CMK (cell line): ENCODE measurements around the gene CCND2.

ENCODE experiments used
- DNase-seq: peaks from one replicate; pipeline ENCODE4 v3.0.0-alpha.2; 2010; ENCODE audit warnings: low read depth

CCND2 gene

DNA sequence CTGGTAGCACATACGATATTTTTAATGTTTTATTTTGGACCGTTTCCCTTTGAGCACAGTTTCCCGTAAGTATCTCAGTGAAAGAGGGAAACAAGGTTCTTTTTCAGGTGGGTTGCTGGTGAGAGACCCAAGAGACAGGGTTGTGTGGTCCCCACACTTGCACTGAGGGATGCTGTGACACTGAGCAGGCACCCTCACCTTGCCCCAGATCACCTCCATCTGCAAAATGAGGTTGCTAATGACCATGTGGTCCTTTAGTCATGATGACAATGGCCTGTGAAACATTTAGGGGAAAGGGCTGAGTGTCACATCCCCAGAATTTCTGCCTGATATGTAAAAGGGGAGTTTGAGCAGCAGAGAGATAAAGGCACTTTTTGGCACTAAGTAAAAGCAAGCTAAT, 4.3 kb downstream of the CCND2 start:
- DNase-seq: no peak

DNA sequence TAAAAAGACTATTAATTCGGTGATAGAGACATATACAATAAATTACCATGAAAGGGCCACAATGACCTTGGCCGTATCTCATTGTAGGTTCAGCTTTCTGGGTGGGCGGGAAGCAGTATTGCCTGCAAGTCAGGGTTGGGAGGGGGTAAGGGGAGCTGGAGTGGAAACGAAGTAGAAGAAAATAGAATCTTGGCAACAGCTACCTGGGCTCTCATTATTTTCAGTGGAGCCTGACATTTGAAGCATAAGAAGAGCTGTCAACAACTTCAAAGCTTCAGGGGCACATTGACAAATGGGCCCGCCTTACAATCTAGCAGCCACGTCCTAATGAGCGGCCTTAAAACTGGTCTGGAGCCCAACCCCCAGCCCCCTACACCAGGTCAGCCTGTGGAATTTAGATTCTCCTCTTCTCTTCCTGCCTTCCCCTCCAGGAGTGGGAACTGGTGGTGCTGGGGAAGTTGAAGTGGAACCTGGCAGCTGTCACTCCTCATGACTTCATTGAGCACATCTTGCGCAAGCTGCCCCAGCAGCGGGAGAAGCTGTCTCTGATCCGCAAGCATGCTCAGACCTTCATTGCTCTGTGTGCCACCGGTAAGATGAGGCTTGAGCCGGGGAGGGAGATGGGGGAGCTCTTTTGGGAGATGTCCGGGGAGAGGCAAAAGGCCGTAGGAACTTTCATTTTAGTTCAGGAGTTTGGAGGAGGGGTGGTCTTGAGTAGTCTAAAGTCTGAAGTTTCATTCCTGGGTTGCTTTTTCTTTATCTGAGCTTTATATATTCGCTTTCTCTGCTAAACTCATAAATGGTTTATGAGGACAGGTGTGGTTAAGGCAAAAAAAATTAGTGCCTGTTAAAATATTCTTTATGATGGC, 5.0 kb downstream of the CCND2 start:
- no peak for DNase-seq

DNA sequence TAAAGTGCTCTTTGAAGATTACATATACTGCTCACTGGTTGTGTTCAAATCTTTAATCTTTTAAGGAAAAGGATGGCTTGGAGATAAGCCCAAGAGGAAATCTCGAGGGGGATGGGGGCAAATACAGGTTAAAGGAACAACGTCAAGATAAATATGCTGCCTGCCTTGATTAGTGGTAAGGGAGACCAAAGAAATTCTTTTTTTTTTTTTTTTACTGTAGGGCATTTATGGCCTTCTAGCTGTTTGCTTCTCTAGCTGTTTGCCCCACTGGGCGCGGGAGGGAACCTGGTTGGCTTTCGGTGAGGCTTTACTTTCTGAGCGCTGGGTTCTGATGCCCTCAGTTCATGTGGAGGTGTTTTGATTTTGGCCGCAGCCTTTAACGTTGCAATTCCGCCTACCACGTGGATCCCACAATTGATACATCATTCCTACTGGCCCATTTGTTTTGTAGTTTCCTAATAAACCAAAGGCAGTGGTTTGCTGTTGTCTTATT, 5.7 kb downstream of the CCND2 start:
- DNase-seq: no peak

DNA sequence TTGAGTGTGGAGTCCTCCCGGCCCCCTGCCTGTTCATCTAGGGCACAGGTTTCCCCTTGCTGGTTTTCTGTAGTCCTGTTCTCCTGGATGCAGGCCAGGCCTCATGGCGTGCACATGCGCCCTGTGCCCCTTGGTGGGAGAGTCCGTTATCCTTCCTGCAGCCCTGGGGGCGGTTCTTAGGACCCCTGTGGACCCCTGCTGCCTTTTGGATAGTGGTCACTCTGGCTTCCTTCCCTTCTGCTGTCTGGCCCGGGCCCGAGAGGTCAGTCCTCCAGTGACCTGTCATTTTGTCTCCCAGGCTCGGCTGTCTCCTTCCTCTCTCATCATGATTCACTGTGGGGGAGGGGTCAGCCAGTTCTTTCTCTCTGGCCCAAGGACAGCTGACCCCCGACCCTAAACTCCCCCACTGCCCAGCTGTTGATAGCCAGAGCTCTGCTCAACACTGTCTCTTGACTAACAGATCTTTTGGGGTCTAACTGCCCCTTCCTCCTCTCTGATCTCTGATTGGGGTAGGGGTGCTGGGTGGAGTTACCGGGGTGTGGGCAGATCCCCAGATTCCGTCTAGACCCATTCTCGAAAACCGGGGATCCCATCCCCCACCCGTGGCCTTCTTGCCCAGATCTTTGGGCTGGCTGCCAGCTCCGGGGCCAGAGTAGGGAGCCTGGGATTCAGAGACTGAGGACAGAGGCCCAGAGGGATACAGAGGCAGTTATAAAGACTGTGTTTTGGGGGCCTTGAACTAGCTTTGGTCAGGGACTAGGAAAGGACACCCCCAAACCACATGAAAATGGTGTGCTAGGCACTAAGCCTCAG, 7.0 kb downstream of the CCND2 start:
- no peak for DNase-seq

DNA sequence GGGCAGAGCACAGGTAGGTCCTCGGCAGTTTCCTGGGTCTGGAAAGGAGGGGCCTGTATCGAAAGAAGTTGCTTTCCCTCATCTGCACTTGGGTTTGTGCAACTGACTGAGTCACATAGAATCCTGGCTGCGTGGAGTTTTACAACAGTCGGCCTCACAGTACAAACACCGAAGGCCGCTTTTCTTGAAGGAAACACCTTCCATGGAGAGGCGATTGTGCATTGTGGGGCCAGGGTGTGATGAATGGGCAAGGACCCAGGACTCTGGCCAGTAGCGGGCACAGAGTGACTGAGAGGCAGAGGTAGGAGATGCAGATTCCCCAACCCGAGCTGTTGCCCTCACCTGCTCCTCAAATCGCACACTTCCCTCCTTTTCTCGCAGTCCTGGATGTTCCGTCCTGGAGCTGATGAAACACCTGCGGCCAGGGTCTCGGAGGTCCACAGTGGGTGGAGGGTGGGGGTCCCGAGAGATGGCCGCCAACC, 7.7 kb downstream of the CCND2 start:
- no peak for DNase-seq

DNA sequence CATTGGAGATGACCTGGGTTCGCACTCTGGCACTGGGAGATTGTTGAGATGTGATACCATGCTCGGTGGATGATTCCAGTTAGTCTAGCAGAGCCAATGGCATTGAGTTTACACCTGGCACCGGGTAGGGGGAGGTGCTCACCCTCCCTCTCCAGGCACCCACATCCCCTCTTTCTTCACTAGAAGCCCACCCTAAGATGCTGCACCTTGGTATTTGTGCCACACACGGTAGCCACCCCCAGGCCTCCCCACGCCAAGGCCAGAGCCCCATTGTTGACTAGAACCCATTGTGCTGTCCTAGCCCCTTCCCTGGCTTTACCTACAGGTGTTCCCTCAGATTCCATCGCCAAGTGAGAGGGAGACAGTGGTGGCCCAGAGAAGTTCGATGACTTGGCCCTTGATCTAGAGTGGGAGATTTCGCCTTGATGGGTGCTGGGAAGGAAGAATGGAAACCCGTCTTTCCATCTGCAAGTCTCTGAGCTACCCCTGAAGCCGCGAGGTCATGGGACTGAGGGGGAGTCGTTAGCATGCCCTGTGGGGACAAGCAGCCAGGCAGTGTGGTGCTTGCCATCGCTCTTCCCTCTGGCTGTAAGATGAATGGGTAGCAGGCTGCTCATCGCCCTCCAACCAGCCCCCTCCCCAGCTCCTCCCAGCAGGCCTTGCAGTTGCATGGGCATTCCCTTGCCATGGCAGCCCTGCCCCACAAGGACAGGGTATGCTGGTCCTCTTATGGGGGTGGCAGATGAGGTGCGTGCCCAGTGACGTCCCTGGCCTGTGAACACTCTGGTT, 8.7 kb downstream of the CCND2 start:
- no peak for DNase-seq

DNA sequence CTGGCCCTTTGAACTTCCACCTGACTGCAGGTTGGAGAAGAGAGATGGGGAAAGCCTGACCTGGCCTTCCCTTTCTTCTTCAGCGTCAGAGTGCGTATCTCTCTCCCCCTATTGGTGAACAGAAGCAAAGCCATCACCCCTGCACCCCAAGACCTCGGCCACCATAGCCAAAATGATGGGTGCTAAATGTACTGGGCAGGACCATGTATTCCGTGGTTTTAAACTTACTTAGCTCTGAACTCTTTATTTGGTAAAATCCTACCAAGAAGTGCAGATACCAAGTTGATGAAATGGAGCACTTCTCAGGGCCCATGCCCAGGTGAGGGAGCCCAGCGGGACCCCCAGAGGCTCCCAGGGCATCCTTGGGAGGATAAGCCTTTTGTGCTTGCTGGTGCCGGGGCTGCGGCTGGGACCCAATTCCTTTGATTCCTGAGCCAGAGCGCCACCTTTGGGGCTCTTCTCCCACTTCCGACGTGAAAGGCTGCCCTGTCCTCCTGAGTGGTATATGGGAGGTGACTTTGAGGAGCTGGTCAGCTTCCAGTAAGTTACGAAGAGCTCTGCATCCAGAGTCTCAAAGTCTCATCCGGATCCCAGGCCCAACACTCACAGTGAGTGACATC, 9.4 kb downstream of the CCND2 start:
- DNase-seq: no peak

DNA sequence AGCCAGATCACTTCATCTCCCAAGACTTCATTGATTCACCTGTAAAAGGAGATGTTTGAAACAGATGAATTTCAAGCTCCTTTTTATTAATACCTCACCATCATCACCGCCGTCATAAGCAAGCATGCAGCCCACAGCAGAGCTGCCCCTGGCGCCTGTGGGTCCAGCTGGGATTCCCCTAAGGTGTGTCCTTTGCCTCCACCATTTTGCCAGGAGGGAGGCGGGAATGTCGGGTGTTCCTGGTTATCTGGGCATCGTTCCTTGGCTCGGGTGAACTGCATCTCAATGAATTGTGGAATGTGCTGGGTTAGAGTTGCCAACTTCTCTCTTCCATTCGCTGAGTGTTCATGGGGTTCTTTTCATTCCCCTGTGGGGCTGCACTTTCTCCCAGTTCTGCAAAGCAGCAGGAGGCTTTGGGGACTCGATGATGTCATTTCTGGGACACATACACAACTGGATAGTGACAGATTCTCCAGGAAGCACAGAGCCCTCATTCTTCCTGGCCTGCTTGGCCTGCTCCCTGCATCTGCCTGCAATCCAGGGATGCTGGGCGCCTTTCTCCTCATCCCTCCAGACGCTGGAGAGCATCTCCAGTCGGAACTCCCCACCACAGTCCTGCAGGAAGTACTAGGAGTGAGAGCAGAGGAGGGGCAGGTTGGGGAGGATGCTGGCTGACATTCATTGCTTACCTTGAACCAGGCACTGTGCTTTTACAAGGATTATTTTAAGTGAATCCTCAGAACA, 10.1 kb downstream of the CCND2 start:
- no peak for DNase-seq

DNA sequence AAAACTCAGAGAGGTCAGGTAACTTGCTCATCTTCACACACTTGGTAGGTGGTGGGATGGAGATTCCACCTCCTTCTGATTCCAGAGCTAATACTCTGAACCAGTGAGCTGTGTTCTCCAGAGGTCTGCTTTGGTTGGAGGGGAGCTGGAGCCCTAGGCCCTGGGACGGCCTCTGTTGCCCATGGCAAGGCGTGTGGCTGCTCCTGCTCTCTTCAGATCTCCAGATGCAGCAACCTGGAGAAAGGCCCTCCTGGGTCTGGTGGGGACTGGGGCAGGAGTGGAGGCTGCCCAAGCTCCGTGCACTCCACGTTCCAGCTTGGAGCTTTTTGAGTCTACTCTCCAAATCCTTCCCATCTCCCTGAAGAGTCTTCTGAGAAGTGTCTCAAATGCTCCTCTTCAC, 10.7 kb downstream of the CCND2 start:
- no peak for DNase-seq

DNA sequence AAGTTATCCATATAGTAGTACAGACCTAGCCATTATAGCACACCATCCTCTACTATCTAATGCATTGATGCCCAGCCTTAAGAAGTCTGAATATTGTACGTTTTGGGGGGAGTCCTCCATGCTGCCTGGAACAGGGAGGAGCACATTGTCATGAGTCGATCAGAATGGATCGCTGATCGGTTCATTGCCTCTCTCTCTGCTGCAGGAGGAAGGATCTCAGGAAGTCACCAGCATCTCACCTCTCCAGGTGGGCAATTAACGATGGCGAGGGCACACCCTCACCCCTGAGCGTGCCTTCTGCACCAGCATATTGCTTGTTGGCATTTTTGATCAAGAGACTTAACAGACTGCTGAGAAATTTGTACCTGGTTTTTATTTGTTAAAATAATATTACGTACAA, 11.5 kb downstream of the CCND2 start:
- no peak for DNase-seq

DNA sequence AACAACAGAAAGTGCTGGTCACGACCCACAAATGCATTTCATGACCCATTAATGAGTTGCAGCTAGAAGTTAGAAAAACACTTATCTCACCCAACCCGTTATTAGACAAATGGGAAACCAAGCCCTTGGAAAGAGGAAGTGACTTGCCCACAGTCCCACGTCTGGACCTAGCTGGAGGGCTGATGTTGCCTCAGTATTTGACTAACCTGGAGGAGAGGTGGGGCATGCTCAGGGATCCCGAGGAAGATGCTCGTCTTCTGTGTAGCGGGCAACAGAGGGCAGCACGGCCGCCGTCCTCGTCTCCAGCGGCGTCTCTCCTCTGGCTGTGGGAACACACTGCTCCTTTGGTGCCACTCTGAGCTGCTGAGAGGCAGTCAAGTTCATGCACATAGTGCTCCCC, 12.7 kb downstream of the CCND2 start:
- no peak for DNase-seq

DNA sequence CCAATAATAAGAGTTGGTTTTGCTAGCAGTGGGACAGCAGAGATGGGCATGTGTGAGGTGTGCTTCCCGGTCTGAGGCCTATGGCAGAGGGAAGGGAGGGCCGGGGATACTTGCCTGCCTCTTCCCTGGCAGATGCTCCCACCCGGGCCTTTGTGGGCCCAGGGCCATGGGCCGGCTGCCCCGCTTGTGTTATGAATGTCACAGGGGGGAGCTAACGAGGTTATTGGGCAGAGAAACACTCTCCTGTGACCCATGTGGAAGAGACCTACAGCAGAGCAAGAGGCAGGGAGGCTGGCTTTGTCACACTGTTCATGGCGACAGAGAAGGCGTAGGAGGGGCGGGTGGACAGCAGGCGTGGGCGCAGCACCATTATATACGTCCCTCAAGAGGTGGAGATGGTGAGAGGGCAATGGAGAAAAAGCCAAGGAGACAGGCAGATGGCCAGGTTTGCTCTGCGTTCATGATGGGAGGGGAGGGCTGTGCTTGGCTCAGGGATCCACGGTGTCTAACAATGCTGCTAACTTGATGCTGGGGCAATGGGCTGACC, 13.3 kb downstream of the CCND2 start:
- no peak for DNase-seq

DNA sequence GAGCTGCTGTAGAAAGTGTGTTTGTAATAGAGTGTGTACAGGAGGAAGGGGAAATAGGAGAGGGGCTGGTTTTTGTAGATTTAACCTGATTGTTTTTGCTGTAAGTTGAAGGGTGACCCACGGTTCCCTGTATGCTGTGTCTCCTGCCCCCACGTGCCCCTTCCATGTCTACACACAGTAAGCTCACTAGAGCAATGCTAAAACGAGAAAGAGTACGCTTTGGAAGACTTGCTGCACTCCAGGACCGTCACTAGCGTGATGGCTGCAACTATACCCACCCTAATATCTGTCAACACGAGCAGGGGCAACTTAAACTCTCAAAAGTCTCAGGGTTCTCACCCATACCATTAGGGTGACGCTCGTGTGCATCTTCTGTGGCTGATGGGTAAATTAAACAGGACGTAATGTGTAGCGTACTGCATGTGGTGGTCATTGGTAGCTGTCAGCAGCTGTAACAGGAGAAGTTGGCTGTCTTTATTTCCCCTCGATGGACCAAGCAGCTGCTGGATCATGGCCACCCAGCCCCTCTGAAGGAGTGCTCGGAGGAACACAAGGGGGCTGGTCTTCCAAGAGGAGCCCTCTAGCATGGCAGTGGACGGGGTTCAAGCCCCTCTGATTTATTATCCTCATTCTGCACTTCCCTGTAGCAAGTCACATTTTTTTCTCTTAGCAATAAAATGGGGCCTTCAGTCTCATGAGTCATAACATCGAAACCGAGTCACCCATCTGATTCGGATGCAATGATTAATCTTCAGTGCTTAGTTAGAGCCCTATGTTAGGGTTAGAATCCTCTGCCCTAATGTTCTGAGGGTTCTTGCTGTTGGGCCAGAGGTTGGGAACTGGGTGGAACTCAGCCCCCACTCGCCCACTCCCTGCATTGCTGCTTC, 14.0 kb downstream of the CCND2 start:
- no peak for DNase-seq

DNA sequence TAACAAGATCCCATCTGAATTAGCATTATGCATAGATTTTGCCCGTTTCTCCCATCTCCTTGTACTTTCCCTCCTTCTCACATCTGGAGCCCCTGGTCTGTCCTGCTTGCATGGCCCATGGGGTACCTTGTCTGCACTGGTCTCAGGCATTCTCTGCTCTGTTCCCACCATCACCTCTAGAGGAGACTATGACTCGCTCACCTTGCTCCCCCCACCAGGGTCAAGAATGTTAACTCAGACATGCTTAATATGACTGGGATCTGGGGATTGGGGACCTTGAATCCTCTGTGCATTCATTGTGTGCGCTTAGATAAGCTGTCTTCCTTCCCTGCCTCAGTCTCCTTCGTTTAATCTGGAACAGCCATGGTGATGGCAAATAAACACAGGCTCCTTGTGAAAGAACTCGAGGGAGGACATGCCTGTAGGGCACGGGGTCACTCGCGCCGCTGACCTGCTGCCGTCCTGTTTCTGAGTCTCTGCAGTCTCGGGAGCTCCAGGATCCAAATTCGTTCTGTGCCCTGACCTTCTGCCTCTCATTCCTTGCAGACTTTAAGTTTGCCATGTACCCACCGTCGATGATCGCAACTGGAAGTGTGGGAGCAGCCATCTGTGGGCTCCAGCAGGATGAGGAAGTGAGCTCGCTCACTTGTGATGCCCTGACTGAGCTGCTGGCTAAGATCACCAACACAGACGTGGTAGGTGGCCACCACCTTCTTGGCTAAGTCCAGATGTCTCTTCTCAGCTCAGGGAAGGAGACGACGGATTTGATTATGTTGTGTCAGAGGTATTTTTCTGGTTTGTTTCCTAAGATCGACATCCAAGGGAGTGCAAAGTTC, 15.0 kb downstream of the CCND2 start:
- no peak for DNase-seq

DNA sequence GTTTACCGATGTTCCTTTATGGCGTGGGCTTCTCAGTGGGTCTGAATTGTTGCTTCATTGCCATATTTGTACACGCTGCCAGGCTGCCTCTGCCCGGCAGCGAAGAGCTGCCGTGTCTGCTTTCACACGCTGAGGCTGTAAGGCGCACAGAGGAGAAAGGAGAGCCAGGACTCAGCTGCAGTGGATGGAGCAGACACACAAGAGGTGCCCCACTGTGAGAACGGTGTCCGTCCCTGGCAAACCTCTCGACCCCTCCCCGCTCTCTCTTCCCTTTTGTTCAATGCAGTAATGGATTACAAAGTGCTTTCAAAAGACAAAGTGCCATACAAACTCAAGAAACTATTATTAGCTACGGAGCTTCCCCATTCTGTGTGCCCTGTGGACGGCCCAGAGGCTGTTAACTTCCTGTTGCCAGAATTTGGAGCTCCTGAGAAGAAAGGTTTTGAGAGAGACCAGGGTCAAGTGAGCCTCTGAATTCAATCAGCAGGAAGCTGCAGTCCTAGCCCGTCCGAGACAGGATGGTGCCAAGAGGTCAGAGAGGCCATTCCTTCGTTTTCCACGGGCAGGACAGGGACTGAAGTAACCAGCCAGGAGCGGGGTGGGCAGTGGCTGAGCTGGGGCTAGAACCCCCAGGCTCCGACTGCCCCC, 15.8 kb downstream of the CCND2 start:
- DNase-seq: no peak

DNA sequence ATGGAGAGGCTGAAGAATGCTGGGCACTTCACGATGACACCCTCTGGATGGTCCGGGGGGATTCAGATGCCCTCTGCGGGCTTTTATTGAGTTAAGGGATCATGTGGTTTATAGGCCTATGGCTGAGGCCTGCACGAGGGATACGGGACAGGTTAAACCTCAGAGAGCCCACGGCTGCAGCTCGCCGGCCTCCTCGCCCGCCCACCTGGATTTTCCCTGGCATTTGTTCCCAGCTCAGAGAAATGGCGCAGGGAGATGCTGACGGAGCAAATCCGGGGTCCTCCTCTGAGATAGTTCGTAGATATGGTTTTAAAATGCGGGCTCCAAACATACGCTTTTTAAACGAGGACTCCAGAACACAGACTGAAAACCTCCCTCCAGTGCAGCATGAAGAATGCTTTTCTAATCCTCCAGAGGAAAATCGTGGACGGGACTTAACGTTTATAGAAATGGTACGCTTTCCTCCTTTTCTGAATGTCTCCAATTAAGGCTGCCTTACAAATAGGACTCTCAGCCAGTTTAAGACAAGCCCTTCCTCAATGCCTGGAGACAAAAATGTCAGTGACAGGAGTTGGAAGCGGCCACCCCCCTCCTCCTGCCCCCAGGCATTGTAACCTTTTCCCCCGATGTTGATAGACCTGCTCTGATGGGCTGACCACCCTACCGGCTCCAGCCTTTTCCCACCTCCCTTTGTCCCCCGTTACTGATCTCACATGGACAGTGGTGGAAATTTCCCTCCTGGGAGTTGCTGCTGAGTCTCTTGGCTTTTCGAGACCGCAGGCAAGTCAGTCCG, 16.6 kb downstream of the CCND2 start:
- DNase-seq: no peak

DNA sequence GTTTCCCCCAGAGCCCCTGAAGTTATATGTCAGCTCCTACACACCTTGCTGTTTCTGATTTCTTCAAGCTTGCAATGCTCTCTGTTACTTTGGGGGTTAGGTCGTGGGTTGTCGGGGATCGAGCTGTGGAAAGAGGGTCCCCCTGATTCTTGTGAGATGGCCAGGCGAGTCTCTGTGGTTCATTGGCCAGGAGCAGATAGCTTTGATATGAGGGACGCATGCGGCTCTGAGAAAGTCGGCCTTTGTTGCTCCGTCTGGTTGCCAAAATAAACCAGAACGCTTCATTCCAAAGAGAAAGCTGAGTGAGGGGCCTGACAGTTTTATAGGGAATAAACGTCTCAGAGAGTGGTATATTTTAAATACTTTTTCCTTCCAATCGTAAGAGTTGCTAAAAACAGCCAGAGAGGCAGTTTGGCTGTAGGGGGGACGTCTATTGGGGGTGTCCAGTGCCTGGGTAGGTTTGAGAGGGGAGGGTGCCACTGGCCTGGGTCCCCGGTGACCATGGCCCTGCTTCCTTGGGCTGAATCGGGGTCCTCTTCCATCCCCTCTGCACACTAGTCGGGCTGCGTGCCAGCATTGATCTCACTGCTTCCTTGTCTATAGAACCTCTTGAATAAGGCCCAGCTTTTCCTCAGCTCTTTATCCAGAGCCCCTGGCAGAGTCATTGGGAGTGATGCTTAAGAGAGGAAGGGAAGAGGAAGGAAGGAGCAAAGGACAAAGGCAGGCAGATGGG, 18.9 kb downstream of the CCND2 start:
- DNase-seq: no peak
